GM23338 (cell line): Measurements from ENCODE around the gene DIAPH3. TPM values are rescaled to one million over a fixed set of nuclear protein-coding genes. Genes with fewer than 3 reads are reported as not detected.

Source experiments
- ATAC-seq: fragments of 200-7000 bp; cut with Tn5 transposase; 3 replicates; pipeline ENCODE4 v1.9.1; 2020
- DNase-seq: peaks from one replicate; pipeline ENCODE4 v3.0.0-alpha.2; 2015; ENCODE audit warnings: low spot score
- H2AFZ ChIP-seq: fragments of 200-600 bp; sonication (generic); 2 replicates; pipeline ENCODE4 v1.8.0; 2016; ENCODE audit warnings: antibody characterized with exemption, mild to moderate bottlenecking, moderate library complexity
- H3F3A ChIP-seq: fragments of 200-600 bp; sonication (generic); replicated peaks from 2 replicates; pipeline ENCODE4 v1.8.0; 2017; ENCODE audit warnings: antibody characterized with exemption, mixed run types, low read depth
- H3K27ac ChIP-seq: fragments of 200-600 bp; sonication (generic); 2 replicates; pipeline ENCODE4 v1.6.1; 2016; ENCODE audit warnings: low read depth
- H3K27me3 ChIP-seq: fragments of 200-600 bp; sonication (generic); 2 replicates; pipeline ENCODE4 v1.8.0; 2016; ENCODE audit warnings: mild to moderate bottlenecking, mixed run types, moderate library complexity; ENCODE audit not compliant: insufficient read depth
- H3K36me3 ChIP-seq: fragments of 200-600 bp; sonication (generic); 2 replicates; pipeline ENCODE4 v1.8.0; 2016; ENCODE audit warnings: mild to moderate bottlenecking; ENCODE audit not compliant: insufficient read depth
- H3K4me1 ChIP-seq: fragments of 200-600 bp; sonication (generic); 2 replicates; pipeline ENCODE4 v1.8.0; 2016; ENCODE audit warnings: mild to moderate bottlenecking, moderate library complexity; ENCODE audit not compliant: insufficient read depth
- H3K4me2 ChIP-seq: fragments of 200-600 bp; sonication (generic); 2 replicates; pipeline ENCODE4 v1.7.1; 2017; ENCODE audit warnings: mixed run types
- H3K4me3 ChIP-seq: fragments of 200-600 bp; sonication (generic); 2 replicates; pipeline ENCODE4 v1.6.1; 2016; ENCODE audit warnings: mixed run types
- H3K79me2 ChIP-seq: fragments of 200-600 bp; sonication (generic); replicated peaks from 2 replicates; pipeline ENCODE4 v1.8.0; 2017; ENCODE audit warnings: mild to moderate bottlenecking; ENCODE audit not compliant: insufficient read depth
- H3K9me2 ChIP-seq: fragments of 200-600 bp; sonication (generic); 2 replicates; pipeline ENCODE4 v1.8.0; 2017; ENCODE audit not compliant: insufficient read depth
- H4K20me1 ChIP-seq: fragments of 200-600 bp; sonication (generic); replicated peaks from 2 replicates; pipeline ENCODE4 v1.8.0; 2017; ENCODE audit warnings: mild to moderate bottlenecking; ENCODE audit not compliant: insufficient read depth
- H3K27ac Mint-ChIP-seq: 2 replicates; pipeline ENCODE4 v1.8.0; 2020; ENCODE audit warnings: inconsistent platforms, mild to moderate bottlenecking, moderate library complexity, mixed read lengths
- H3K27me3 Mint-ChIP-seq: 3 replicates; pipeline ENCODE4 v1.8.0; 2022; ENCODE audit warnings: low read depth, mild to moderate bottlenecking, moderate library complexity, mixed read lengths, inconsistent platforms; ENCODE audit not compliant: insufficient read depth, poor library complexity
- H3K36me3 Mint-ChIP-seq: 3 replicates; pipeline ENCODE4 v1.8.0; 2021; ENCODE audit warnings: low read depth, mild to moderate bottlenecking, inconsistent platforms, moderate library complexity, mixed read lengths
- H3K4me1 Mint-ChIP-seq: 3 replicates; pipeline ENCODE4 v1.8.0; 2020; ENCODE audit warnings: mild to moderate bottlenecking, inconsistent platforms, mixed read lengths
- H3K4me3 Mint-ChIP-seq: 3 replicates; pipeline ENCODE4 v1.8.0; 2021; ENCODE audit warnings: moderate library complexity, mild to moderate bottlenecking, inconsistent platforms, mixed read lengths
- H3K9me3 Mint-ChIP-seq: 3 replicates; pipeline ENCODE4 v1.8.0; 2020; ENCODE audit warnings: moderate library complexity, mild to moderate bottlenecking, inconsistent platforms, mixed read lengths
- CREB1 ChIP-seq: fragments of 250-450 bp; sonication (Bioruptor Pico); IDR thresholded peaks from 2 replicates; pipeline ENCODE4 v1.5.0; 2020; ENCODE audit warnings: low read depth, mild to moderate bottlenecking, moderate library complexity
- CTCF ChIP-seq, 2 experiments: fragments of 200-600 bp in 1 of 2; sonication (generic) in 1 of 2; conservative IDR thresholded peaks; 2 replicates each; pipeline versions ENCODE4 v1.5.1 to v1.6.1; 2016 to 2017; ENCODE audit warnings: antibody characterized with exemption in 2 of 2, low read depth in 2 of 2, mild to moderate bottlenecking in 2 of 2, moderate library complexity in 1 of 2
- EZH2phosphoT487 ChIP-seq: fragments of 200-600 bp; sonication (generic); IDR thresholded peaks from one replicate; pipeline ENCODE4 v1.8.1; 2018; ENCODE audit warnings: antibody characterized with exemption; ENCODE audit not compliant: unreplicated experiment
- NANOG ChIP-seq: IDR thresholded peaks from 2 replicates; pipeline ENCODE4 v1.6.1; 2016; ENCODE audit warnings: antibody characterized with exemption, borderline replicate concordance
- REST ChIP-seq: IDR thresholded peaks from one replicate; pipeline ENCODE4 v1.6.1; 2018; ENCODE audit warnings: antibody characterized with exemption; ENCODE audit not compliant: unreplicated experiment
- STAT1 ChIP-seq: IDR thresholded peaks from one replicate; pipeline ENCODE4 v1.6.1; 2016; ENCODE audit warnings: antibody characterized with exemption; ENCODE audit not compliant: unreplicated experiment
- ZNF114 ChIP-seq: fragments of 250-450 bp; sonication (Bioruptor Pico); IDR thresholded peaks from 2 replicates; pipeline ENCODE4 v1.5.0; 2020; ENCODE audit warnings: mild to moderate bottlenecking, moderate library complexity
- polyA plus RNA-seq: library from polyadenylated mRNA; unstranded; fragments of >200 nt; fragmentation: Nextera tagmentation; extraction: Ambion mirVana; gene quantifications from 2 replicates; pipeline ENCODE4 v1.2.1, GENCODE V29; 2016
- total RNA-seq: library from RNA; depleted of rRNA; stranded (reverse); fragments of >200 nt; shearing (Covaris generic); gene quantifications from 2 replicates; pipeline ENCODE4 v1.2.3, GENCODE V29; 2014

Gene DIAPH3
- total and polyA plus RNA-seq, 2 experiments from 2014 or later = 23.4 to 30.2 TPM

GRCh38 chr13:60150538-60150937, 13.2 kb downstream of the DIAPH3 start:
- Histone ChIP-seq H3K4me1 (peaks cover 7% of the 10 kb centered on the region; the same call in 1 of the 2 replicates), H4K20me1 (peaks cover 7% of the 10 kb centered on the region; the same call in 1 of the 2 replicates), H3K4me2 (no peak overlapping the region), H3K36me3 (no peaks in the 10 kb centered on the region), H3K79me2 (peaks cover 100% of the 10 kb centered on the region), H3F3A (no peaks in the 10 kb centered on the region), H3K9me2 (no peaks in the 10 kb centered on the region), H2AFZ (no peak overlapping the region), H3K4me3 (no peak overlapping the region), H3K27ac (peak overlapping the region; percentile 34), H3K27me3 (no peaks in the 10 kb centered on the region)
- H3K27ac Mint-ChIP-seq = no peak overlapping the region
- no peak overlapping the region for H3K4me3 Mint-ChIP-seq
- DNase-seq (no peak), ATAC-seq (peak; percentile 47; the same call in 2 of the 3 replicates)
- no peaks in the 10 kb centered on the region for H3K9me3 Mint-ChIP-seq
- H3K27me3 Mint-ChIP-seq = peaks cover 2% of the 10 kb centered on the region
- no peaks in the 10 kb centered on the region for H3K36me3 Mint-ChIP-seq
- peaks cover 4% of the 10 kb centered on the region; the same call in 2 of the 3 replicates for H3K4me1 Mint-ChIP-seq
- TF ChIP-seq CTCF (conservative IDR thresholded peaks at IDR 0.05; ENCODE audit: low read depth in 2 of 2) (no peak), ZNF114 (CRISPR knock-in tag) (no peak), EZH2phosphoT487 (no peak), STAT1 (no peak), NANOG (no peak), CREB1 (CRISPR knock-in tag) (no peak)

GRCh38 chr13:60148918-60149317, 14.8 kb downstream of the DIAPH3 start:
- H3K4me2 ChIP-seq = no peak overlapping the region
- peaks cover 21% of the 10 kb centered on the region for H3K4me1 ChIP-seq
- H4K20me1 ChIP-seq = peaks cover 7% of the 10 kb centered on the region; the same call in 1 of the 2 replicates
- H3K27me3 ChIP-seq = no peaks in the 10 kb centered on the region
- Mint-ChIP-seq H3K4me1 (peaks cover 14% of the 10 kb centered on the region), H3K27me3 (peaks cover 2% of the 10 kb centered on the region), H3K9me3 (no peaks in the 10 kb centered on the region), H3K36me3 (no peaks in the 10 kb centered on the region), H3K27ac (no peak overlapping the region), H3K4me3 (no peak overlapping the region)
- no peak for DNase-seq
- H3K4me3 ChIP-seq = no peak overlapping the region
- H2AFZ ChIP-seq = no peak overlapping the region
- H3K9me2 ChIP-seq = no peaks in the 10 kb centered on the region; the same call in 1 of the 2 replicates
- peak overlapping the region; percentile 7; the same call in 1 of the 2 replicates for H3K27ac ChIP-seq
- ATAC-seq = no peak
- no peaks in the 10 kb centered on the region for H3K36me3 ChIP-seq
- H3K79me2 ChIP-seq = peaks cover 100% of the 10 kb centered on the region
- no peaks in the 10 kb centered on the region for H3F3A ChIP-seq
- TF ChIP-seq CTCF (conservative IDR thresholded peaks at IDR 0.05; ENCODE audit: low read depth in 2 of 2) (no peak), REST (no peak), CREB1 (CRISPR knock-in tag) (no peak)
